ENCODE measurements around the gene SPEM2. TPM values are rescaled to one million over a fixed set of nuclear protein-coding genes. Genes with fewer than 3 reads are reported as not detected.

Gene SPEM2
- total RNA-seq, 1 experiment from 2014 or later, result not detected

DNA sequence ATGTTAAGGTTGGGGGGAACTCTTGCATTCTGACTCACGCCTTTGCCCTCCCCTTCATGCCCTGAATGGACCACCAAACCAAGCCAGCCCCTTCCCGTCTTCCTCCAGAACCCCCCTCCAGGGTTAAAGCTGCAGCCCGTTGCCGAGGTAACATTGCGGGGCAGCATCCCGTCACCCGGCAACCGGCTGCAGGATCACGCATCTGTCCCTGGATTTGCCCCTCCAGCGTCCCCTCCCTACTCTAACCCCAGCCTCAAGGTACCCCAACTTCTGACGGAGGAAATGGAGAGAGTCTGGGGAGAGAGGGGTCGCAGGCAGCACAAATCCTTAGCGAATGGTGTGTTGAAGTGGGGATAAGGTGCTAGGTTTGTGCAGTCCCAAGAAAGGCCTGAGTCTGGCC is 18.3 kb upstream of the SPEM2 start (continued):
- TF ChIP-seq, protein P1, sequence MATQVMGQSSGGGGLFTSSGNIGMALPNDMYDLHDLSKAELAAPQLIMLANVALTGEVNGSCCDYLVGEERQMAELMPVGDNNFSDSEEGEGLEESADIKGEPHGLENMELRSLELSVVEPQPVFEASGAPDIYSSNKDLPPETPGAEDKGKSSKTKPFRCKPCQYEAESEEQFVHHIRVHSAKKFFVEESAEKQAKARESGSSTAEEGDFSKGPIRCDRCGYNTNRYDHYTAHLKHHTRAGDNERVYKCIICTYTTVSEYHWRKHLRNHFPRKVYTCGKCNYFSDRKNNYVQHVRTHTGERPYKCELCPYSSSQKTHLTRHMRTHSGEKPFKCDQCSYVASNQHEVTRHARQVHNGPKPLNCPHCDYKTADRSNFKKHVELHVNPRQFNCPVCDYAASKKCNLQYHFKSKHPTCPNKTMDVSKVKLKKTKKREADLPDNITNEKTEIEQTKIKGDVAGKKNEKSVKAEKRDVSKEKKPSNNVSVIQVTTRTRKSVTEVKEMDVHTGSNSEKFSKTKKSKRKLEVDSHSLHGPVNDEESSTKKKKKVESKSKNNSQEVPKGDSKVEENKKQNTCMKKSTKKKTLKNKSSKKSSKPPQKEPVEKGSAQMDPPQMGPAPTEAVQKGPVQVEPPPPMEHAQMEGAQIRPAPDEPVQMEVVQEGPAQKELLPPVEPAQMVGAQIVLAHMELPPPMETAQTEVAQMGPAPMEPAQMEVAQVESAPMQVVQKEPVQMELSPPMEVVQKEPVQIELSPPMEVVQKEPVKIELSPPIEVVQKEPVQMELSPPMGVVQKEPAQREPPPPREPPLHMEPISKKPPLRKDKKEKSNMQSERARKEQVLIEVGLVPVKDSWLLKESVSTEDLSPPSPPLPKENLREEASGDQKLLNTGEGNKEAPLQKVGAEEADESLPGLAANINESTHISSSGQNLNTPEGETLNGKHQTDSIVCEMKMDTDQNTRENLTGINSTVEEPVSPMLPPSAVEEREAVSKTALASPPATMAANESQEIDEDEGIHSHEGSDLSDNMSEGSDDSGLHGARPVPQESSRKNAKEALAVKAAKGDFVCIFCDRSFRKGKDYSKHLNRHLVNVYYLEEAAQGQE (IDR thresholded peaks at IDR 0.05; ENCODE audit: low read depth), result no peak
- TF ChIP-seq, protein P2, sequence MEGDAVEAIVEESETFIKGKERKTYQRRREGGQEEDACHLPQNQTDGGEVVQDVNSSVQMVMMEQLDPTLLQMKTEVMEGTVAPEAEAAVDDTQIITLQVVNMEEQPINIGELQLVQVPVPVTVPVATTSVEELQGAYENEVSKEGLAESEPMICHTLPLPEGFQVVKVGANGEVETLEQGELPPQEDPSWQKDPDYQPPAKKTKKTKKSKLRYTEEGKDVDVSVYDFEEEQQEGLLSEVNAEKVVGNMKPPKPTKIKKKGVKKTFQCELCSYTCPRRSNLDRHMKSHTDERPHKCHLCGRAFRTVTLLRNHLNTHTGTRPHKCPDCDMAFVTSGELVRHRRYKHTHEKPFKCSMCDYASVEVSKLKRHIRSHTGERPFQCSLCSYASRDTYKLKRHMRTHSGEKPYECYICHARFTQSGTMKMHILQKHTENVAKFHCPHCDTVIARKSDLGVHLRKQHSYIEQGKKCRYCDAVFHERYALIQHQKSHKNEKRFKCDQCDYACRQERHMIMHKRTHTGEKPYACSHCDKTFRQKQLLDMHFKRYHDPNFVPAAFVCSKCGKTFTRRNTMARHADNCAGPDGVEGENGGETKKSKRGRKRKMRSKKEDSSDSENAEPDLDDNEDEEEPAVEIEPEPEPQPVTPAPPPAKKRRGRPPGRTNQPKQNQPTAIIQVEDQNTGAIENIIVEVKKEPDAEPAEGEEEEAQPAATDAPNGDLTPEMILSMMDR (IDR thresholded peaks at IDR 0.05 in 2 of 3, conservative IDR thresholded peaks at IDR 0.05 in 1 of 3; ENCODE audit: borderline replicate concordance in 1 of 3, insufficient read depth in 1 of 3, low read depth in 2 of 3, low read length in 2 of 3), result no peak
- no peak for TF ChIP-seq RAD21 (IDR thresholded peaks at IDR 0.05; ENCODE audit: low read depth)
- no peak for TF ChIP-seq SP1 (IDR thresholded peaks at IDR 0.05; ENCODE audit: low read depth)
- TF ChIP-seq TCF7L2 (IDR thresholded peaks at IDR 0.05; ENCODE audit: borderline replicate concordance, extremely low read depth, insufficient read depth, insufficient read length), result no peak
- no peak for TF ChIP-seq EZH2phosphoT487 (IDR thresholded peaks at IDR 0.05; ENCODE audit: borderline replicate concordance)
- TF ChIP-seq POLR2A (IDR thresholded peaks at IDR 0.05; ENCODE audit: borderline replicate concordance, extremely low read depth, insufficient read depth, insufficient read length), result no peak
- TF ChIP-seq ZFX (IDR thresholded peaks at IDR 0.05), result no peak
- TF ChIP-seq EGR1 (IDR thresholded peaks at IDR 0.05; ENCODE audit: low read depth), result no peak
- no peak for TF ChIP-seq JUND (IDR thresholded peaks at IDR 0.05)
- no peak for TF ChIP-seq YY1 (IDR thresholded peaks at IDR 0.05; ENCODE audit: extremely low read depth, insufficient replicate concordance, low read depth, low read length)
- TF ChIP-seq SRF (IDR thresholded peaks at IDR 0.05; ENCODE audit: low read depth), result no peak
- TF ChIP-seq, protein P3, sequence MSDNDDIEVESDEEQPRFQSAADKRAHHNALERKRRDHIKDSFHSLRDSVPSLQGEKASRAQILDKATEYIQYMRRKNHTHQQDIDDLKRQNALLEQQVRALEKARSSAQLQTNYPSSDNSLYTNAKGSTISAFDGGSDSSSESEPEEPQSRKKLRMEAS (IDR thresholded peaks at IDR 0.05), result no peak
- no peak for TF ChIP-seq CBX3 (IDR thresholded peaks at IDR 0.05; ENCODE audit: low read depth)

All from HCT116 (cell line).